Spinal cord (tissue), 10 donors: Measurements from ENCODE around the gene R3HDM2. TPM values are rescaled to one million over a fixed set of nuclear protein-coding genes. Genes with fewer than 3 reads are reported as not detected.
"Not testable (repeated sequence)": the region's sequence is repeated elsewhere in the genome, so short reads cannot be mapped to it uniquely, and the experiment has no call there.

Experiments
- DNase-seq, 6 donors: peaks; one replicate each; pipeline versions ENCODE4 v3.0.0 to v3.0.0-alpha.2; 2013 to 2015; ENCODE audit warnings: low spot score in 6 of 6, low read depth in 4 of 6
- H3K27ac ChIP-seq: one replicate; pipeline ENCODE4 v1.5.1; 2013; ENCODE audit warnings: low read depth, low read length, control low read depth
- H3K27me3 ChIP-seq: one replicate; pipeline ENCODE4 v1.6.1; 2013; ENCODE audit warnings: low read length; ENCODE audit not compliant: control insufficient read depth, insufficient read depth
- H3K36me3 ChIP-seq: one replicate; pipeline ENCODE4 v1.6.1; 2013; ENCODE audit warnings: low read length; ENCODE audit not compliant: control insufficient read depth, insufficient read depth
- H3K4me1 ChIP-seq: one replicate; pipeline ENCODE4 v1.6.1; 2013; ENCODE audit warnings: low read length; ENCODE audit not compliant: control insufficient read depth, insufficient read depth
- H3K4me3 ChIP-seq: one replicate; pipeline ENCODE4 v1.5.1; 2013; ENCODE audit warnings: low read depth, low read length, control low read depth
- H3K9me3 ChIP-seq: one replicate; pipeline ENCODE4 v1.6.1; 2013; ENCODE audit warnings: low read length; ENCODE audit not compliant: control insufficient read depth, insufficient read depth
- WGBS: methylation state at CpG from one replicate; pipeline ENCODE4 v1.1.5; 2013; ENCODE audit warnings: missing lambda C conversion rate; ENCODE audit not compliant: insufficient coverage; 5-methylcytosine and 5-hydroxymethylcytosine counted together
- polyA plus RNA-seq, 2 donors: library from polyadenylated mRNA; unstranded; fragments of 120-200 nt; gene quantifications; one replicate each; pipeline ENCODE4 v1.2.1, GENCODE V29; 2013; ENCODE audit not compliant: insufficient read length in 2 of 2
- total RNA-seq, 2 donors: library from RNA; depleted of rRNA in 1 of 2; stranded (reverse); fragments of 120-200 nt in 1 of 2; fragments of >200 nt in 1 of 2; gene quantifications; one replicate each; pipeline versions ENCODE4 v1.2.3 to v1.2.4, GENCODE V29; 2013 to 2014
- donor health status: healthy.

The R3HDM2 gene
- total and polyA plus RNA-seq, 4 donors, result 42.7 to 98.2 (median 65.1) TPM

DNA sequence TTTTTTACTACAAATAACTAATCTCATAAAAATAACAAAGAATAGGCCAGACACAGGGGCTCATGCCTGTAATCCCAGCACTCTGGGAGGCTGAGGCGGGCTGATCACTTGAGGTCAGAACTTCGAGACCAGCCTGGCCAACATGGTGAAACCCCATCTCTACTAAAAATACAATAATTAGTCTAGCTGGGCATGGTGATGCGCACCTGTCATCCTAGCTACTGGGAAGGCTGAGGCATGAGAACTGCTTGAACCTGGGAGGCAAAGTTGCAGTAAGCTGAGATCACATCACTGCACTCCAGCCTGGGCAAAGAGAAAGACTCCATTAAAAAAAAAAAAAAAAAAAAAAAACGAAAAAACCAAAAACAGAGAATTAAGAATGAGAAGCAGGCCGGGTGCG is 16.7 kb downstream of the R3HDM2 start:
- not testable (repeated sequence) for H3K27ac ChIP-seq, H3K4me3 ChIP-seq, H3K9me3 ChIP-seq, DNase-seq, H3K27me3 ChIP-seq, H3K36me3 ChIP-seq, H3K4me1 ChIP-seq
- 87% methylated on average over 3 of the region's 6 CpGs for WGBS

DNA sequence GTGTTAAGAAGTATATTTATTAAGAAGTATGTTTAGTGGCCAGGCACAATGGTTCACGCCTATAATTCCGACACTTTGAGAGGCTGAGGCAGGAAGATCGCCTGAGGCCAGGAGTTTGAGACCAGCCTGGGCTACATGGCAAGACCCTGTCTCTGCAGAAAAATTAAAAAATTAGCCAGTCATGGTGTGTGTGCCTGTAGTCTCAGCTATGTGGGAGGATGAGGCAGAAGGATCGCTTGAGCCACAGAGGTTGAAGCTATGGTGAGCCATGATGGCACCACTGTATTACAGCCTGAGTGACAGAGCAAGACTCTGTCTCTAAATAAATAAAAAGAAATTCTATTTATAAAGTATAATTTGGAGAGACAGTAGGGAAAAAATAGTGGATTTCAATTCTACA is 20.3 kb downstream of the R3HDM2 start:
- H3K27me3 ChIP-seq, result no peaks in the 10 kb centered on the region
- no peak overlapping the region for H3K27ac ChIP-seq
- H3K4me1 ChIP-seq, result no peaks in the 10 kb centered on the region
- 96% methylated on average over 3 of the region's 4 CpGs for WGBS
- DNase-seq, result no peak
- no peaks in the 10 kb centered on the region for H3K36me3 ChIP-seq
- no peak overlapping the region for H3K4me3 ChIP-seq
- no peaks in the 10 kb centered on the region for H3K9me3 ChIP-seq

DNA sequence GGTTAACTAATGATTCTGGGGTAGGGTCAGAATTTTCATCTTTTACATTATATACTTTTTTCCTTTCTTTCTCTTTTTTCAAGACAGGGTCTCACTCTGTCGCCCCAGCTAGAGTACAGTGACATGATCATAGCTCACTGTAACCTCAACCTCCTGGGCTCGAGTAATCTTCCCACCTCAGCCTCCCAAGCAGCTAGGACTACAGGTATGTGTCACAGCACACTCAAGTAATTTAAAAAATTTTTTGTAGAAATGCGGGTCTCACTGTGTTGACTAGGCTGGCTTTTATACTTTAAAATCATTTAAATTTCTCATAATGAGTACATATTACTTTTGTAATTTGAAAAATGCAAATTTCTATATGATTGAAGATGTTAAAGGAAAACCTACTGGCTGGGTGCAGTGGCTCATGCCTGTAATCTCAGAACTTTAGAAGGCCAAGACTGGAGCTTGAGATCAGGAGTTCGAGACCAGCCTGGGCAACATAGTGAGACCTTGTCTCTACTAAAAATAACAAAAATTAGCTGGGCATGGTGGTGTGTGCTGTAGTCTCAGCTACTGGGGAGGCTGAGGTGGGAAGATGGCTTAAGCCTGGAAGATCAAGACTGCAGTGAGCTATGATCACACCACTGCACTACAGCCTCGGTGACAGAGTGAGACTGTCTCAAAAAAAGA is 25.7 kb downstream of the R3HDM2 start:
- H3K36me3 ChIP-seq, result no peaks in the 10 kb centered on the region
- no peaks in the 10 kb centered on the region for H3K4me1 ChIP-seq
- no peak overlapping the region for H3K4me3 ChIP-seq
- no peaks in the 10 kb centered on the region for H3K9me3 ChIP-seq
- H3K27ac ChIP-seq, result no peak overlapping the region
- no peaks in the 10 kb centered on the region for H3K27me3 ChIP-seq
- 100% methylated on average over 1 of the region's 5 CpGs for WGBS
- no peak for DNase-seq

DNA sequence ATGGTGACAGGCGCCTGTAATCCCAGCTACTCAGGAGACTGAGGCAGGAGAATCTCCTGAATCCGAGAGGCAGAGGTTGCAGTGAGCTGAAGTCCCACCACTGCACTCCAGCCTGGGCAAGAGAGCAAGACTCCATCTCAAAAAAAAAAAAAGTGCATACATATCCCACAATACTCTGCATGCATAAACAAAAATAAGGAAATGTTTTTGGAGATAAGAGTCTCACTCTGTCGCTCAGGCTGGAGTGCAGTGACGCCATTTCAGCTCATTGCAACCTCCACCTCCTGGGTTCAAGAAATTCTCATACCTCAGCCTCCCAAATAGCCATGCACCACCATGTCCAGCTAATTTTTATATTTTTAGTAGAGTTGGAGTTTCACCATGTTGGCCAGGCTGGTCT is 28.7 kb downstream of the R3HDM2 start:
- not testable (repeated sequence) for H3K36me3 ChIP-seq, H3K27me3 ChIP-seq, H3K4me1 ChIP-seq, H3K9me3 ChIP-seq, DNase-seq, H3K4me3 ChIP-seq, H3K27ac ChIP-seq
- no CpG with 5 or more reads among the region's 4 CpGs for WGBS

DNA sequence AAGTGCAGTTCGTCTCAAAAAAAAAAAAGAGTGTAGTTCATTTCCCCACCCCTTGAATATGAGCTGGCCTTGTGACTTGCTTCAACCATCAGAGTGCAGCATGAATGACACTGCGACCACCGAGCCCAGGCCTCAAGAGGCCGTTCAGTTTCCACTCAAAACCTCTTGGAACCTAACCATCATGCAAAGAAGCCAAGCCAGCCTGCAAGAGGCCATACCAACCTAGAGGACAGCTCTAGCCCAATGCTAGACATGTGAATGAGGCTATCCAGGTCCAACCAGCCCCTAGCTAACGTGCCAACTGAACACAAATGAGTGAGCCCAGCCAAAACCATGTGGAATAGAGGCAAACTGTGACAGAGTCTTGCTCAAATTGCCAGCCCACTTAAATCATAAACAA is 29.7 kb downstream of the R3HDM2 start:
- Histone ChIP-seq H3K4me1 (no peaks in the 10 kb centered on the region), H3K4me3 (no peak overlapping the region), H3K36me3 (no peaks in the 10 kb centered on the region), H3K27me3 (no peaks in the 10 kb centered on the region), H3K27ac (no peak overlapping the region), H3K9me3 (no peaks in the 10 kb centered on the region)
- 52% methylated on average over 4 of the region's 5 CpGs for WGBS
- peak in 1 of 6 donors; percentile 15 for DNase-seq

DNA sequence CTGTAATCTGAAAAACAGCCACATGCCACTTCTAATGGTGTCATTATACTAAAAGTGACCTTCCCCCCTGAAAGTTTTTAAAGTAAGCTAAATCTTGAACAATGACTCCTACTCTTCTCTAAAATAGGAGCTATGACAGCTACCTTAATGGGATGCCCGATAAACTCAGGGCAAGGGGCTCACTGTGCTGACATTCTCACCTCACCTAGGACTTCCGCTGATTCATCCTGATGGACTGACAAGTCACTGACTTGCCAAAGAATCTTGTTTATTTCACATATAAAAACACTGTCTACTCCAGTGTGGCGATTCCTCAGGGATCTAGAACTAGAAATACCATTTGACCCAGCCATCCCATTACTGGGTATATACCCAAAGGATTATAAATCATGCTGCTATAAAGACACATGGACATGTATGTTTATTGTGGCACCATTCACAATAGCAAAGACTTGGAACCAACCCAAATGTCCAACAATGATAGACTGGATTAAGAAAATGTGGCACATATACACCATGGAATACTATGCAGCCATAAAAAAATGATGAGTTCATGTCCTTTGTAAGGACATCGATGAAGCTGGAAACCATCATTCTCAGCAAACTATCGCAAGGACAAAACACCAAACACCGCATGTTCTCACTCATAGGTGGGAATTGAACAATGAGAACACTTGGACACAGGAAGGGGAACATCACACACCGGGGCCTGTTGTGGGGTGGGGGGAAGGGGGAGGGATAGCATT is 31.0 kb downstream of the R3HDM2 start:
- not testable (repeated sequence) for H3K4me3 ChIP-seq, DNase-seq, H3K27me3 ChIP-seq, H3K9me3 ChIP-seq, H3K4me1 ChIP-seq, H3K27ac ChIP-seq, H3K36me3 ChIP-seq
- WGBS, result 78% methylated on average over 2 of the region's 7 CpGs

DNA sequence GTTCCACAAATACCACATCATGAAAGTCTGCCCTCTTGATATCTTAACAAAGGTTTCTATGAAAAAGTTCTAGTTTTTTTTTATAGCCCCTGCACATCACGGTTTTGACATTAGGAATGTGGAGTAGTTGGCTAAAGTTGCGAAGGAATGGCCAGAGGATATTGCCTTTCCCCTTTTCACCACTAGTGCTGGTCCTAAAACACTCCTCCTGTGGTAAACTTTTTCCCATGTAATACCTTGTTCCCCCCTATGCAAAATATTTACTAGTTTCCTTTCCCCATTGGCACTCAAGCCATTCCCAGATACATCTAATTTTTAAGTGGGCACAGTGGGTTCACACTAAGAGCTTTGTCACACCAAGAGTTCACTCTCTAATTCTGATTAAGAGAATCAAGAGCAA is 33.4 kb downstream of the R3HDM2 start:
- Histone ChIP-seq H3K27ac (no peak overlapping the region), H3K36me3 (peaks cover 8% of the 10 kb centered on the region), H3K4me3 (no peak overlapping the region), H3K4me1 (no peaks in the 10 kb centered on the region), H3K9me3 (no peaks in the 10 kb centered on the region), H3K27me3 (no peaks in the 10 kb centered on the region)
- no peak for DNase-seq
- WGBS, result no CpG with 5 or more reads among the region's 2 CpGs

DNA sequence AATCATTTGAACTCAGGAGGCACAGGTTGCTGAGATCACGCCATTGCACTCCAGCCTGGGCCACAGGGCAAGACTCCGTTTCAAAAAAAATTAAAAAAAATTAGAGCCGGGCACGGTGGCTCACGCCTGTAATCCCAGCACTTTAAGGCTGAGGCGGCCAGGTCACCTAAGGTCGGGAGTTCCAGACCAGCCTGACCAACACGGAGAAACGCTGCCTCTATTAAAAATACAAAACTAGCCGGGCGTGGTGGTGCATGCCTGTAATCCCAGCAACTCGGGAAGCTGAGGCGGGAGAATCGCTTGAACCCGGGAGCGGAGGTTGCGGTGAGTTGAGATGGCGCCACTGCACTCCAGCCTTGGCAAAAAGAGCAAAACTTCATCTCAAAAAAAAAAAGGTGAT is 35.7 kb downstream of the R3HDM2 start:
- Histone ChIP-seq H3K27me3 (no peaks in the 10 kb centered on the region), H3K36me3 (peaks cover 13% of the 10 kb centered on the region), H3K4me3 (no peak overlapping the region), H3K4me1 (no peaks in the 10 kb centered on the region), H3K27ac (no peak overlapping the region), H3K9me3 (no peaks in the 10 kb centered on the region)
- WGBS, result 93% methylated on average over 16 of the region's 18 CpGs
- DNase-seq, result no peak

DNA sequence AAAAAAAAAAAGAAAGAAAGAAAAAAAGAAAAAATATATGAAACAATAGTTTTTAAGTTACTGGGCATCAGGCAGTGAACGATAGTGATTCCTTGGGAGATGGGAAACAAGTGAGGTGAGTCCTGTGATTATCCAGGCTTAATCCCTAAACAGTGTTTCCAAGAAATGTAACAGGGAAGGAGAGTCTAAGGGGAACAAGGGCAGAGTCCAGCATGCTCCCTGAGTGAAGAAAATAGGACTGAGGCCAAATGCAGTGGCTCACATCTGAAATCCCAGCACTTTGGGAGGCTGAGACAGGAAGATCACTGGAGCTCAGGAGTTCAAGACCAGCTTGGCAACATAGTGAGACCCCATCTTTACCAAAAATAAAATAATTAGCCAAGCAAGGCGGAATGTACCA is 40.7 kb downstream of the R3HDM2 start:
- H3K4me1 ChIP-seq, result no peaks in the 10 kb centered on the region
- H3K4me3 ChIP-seq, result no peak overlapping the region
- no peak for DNase-seq
- H3K36me3 ChIP-seq, result peaks cover 19% of the 10 kb centered on the region
- WGBS, result 75% methylated on average over 2 of the region's 2 CpGs
- H3K27ac ChIP-seq, result no peak overlapping the region
- no peaks in the 10 kb centered on the region for H3K9me3 ChIP-seq
- no peaks in the 10 kb centered on the region for H3K27me3 ChIP-seq

DNA sequence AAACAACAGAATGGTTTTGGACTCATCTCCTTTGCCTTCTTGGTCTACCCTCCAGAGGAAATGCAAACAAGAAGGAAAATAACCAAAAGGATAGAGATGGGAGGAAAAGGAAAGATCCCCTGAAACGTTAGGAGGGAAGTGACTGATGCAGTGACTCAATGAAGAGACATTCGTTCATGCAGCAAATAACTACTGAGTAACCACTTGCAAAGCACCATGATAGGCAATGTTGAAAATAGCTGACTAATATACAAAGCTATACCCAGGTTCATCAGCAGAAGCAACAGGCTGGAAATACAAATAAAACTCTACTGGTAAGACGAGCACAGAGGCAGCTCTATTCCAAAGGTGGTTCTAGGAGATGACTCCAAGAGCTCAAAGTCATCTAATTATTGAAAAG is 41.8 kb downstream of the R3HDM2 start:
- H3K4me3 ChIP-seq, result no peak overlapping the region
- H3K27me3 ChIP-seq, result no peaks in the 10 kb centered on the region
- no peaks in the 10 kb centered on the region for H3K4me1 ChIP-seq
- no peak overlapping the region for H3K27ac ChIP-seq
- H3K9me3 ChIP-seq, result no peaks in the 10 kb centered on the region
- DNase-seq, result no peak
- H3K36me3 ChIP-seq, result peaks cover 13% of the 10 kb centered on the region
- no CpG with 5 or more reads among the region's 3 CpGs for WGBS
